ENCODE data around the gene MEF2C. TPM values are rescaled to one million over a fixed set of nuclear protein-coding genes. Genes with fewer than 3 reads are reported as not detected.
"Not testable (repeated sequence)": the region's sequence is repeated elsewhere in the genome, so short reads cannot be mapped to it uniquely, and the experiment has no call there.

The MEF2C gene
- total RNA-seq, 1 donor from 2014 or later, result 0.44 TPM

GRCh38 chr5:88816195-88816594 is 66.8 kb downstream of the MEF2C start:
- intact Hi-C loops (cut with micrococcal nuclease), result no loop called here
- Mint-ChIP-seq H3K4me1 (ENCODE audit: low read depth) (no peaks in the 10 kb centered on the region), H3K9me3 (no peaks in the 10 kb centered on the region), H3K27ac (no peak overlapping the region), H3K4me3 (no peak overlapping the region), H3K27me3 (ENCODE audit: insufficient read depth) (peaks cover 5% of the 10 kb centered on the region), H3K36me3 (ENCODE audit: low read depth) (no peaks in the 10 kb centered on the region)
- no peak for DNase-seq (ENCODE audit: low spot score)

GRCh38 chr5:88815050-88815789 is 67.8 kb downstream of the MEF2C start:
- H3K4me1 Mint-ChIP-seq (ENCODE audit: low read depth), result no peaks in the 10 kb centered on the region
- DNase-seq (ENCODE audit: low spot score), result no peak
- H3K27me3 Mint-ChIP-seq (ENCODE audit: insufficient read depth), result peaks cover 5% of the 10 kb centered on the region
- no peaks in the 10 kb centered on the region for H3K36me3 Mint-ChIP-seq (ENCODE audit: low read depth)
- no peak overlapping the region for H3K4me3 Mint-ChIP-seq
- intact Hi-C loops (cut with micrococcal nuclease), result no loop called here
- H3K27ac Mint-ChIP-seq, result no peak overlapping the region
- H3K9me3 Mint-ChIP-seq, result no peaks in the 10 kb centered on the region

GRCh38 chr5:88813805-88814575 is 69.0 kb downstream of the MEF2C start:
- Mint-ChIP-seq H3K9me3 (no peaks in the 10 kb centered on the region), H3K4me3 (no peak overlapping the region), H3K4me1 (ENCODE audit: low read depth) (no peaks in the 10 kb centered on the region), H3K36me3 (ENCODE audit: low read depth) (no peaks in the 10 kb centered on the region), H3K27me3 (ENCODE audit: insufficient read depth) (peaks cover 5% of the 10 kb centered on the region), H3K27ac (no peak overlapping the region)
- intact Hi-C loops (cut with micrococcal nuclease), result no loop called here
- DNase-seq (ENCODE audit: low spot score), result no peak

GRCh38 chr5:88813244-88813643 is 69.7 kb downstream of the MEF2C start:
- H3K4me3 Mint-ChIP-seq, result no peak overlapping the region
- H3K27me3 Mint-ChIP-seq (ENCODE audit: insufficient read depth), result peaks cover 2% of the 10 kb centered on the region
- no peaks in the 10 kb centered on the region for H3K9me3 Mint-ChIP-seq
- DNase-seq (ENCODE audit: low spot score), result no peak
- H3K4me1 Mint-ChIP-seq (ENCODE audit: low read depth), result no peaks in the 10 kb centered on the region
- intact Hi-C loops (cut with micrococcal nuclease), result no loop called here
- H3K36me3 Mint-ChIP-seq (ENCODE audit: low read depth), result no peaks in the 10 kb centered on the region
- H3K27ac Mint-ChIP-seq, result no peak overlapping the region

GRCh38 chr5:88808153-88808552 is 74.8 kb downstream of the MEF2C start:
- Mint-ChIP-seq H3K4me3 (no peak overlapping the region), H3K36me3 (ENCODE audit: low read depth) (no peaks in the 10 kb centered on the region), H3K27me3 (ENCODE audit: insufficient read depth) (peaks cover 2% of the 10 kb centered on the region), H3K4me1 (ENCODE audit: low read depth) (no peaks in the 10 kb centered on the region), H3K9me3 (no peaks in the 10 kb centered on the region), H3K27ac (no peak overlapping the region)
- no peak for DNase-seq (ENCODE audit: low spot score)
- intact Hi-C loops (cut with micrococcal nuclease), result no loop called here

GRCh38 chr5:88807327-88807726 is 75.7 kb downstream of the MEF2C start:
- Mint-ChIP-seq H3K4me1 (ENCODE audit: low read depth) (no peaks in the 10 kb centered on the region), H3K27ac (no peak overlapping the region), H3K36me3 (ENCODE audit: low read depth) (no peaks in the 10 kb centered on the region), H3K4me3 (no peak overlapping the region), H3K9me3 (no peaks in the 10 kb centered on the region), H3K27me3 (ENCODE audit: insufficient read depth) (peaks cover 2% of the 10 kb centered on the region)
- intact Hi-C loops (cut with micrococcal nuclease), result no loop called here
- no peak for DNase-seq (ENCODE audit: low spot score)

GRCh38 chr5:88806338-88806737 is 76.6 kb downstream of the MEF2C start:
- H3K4me1 Mint-ChIP-seq (ENCODE audit: low read depth), result no peaks in the 10 kb centered on the region
- H3K36me3 Mint-ChIP-seq (ENCODE audit: low read depth), result no peaks in the 10 kb centered on the region
- intact Hi-C loops (cut with micrococcal nuclease), result no loop called here
- H3K27me3 Mint-ChIP-seq (ENCODE audit: insufficient read depth), result peaks cover 2% of the 10 kb centered on the region
- no peak for DNase-seq (ENCODE audit: low spot score)
- no peak overlapping the region for H3K4me3 Mint-ChIP-seq
- H3K9me3 Mint-ChIP-seq, result no peaks in the 10 kb centered on the region
- H3K27ac Mint-ChIP-seq, result no peak overlapping the region

- H3K9me3 Mint-ChIP-seq, result no peaks in the 10 kb centered on the region
- intact Hi-C loops (cut with micrococcal nuclease), result no loop called here
- H3K27me3 Mint-ChIP-seq (ENCODE audit: insufficient read depth), result peaks cover 2% of the 10 kb centered on the region
- DNase-seq (ENCODE audit: low spot score), result no peak
- H3K27ac Mint-ChIP-seq, result no peak overlapping the region
- no peaks in the 10 kb centered on the region for H3K36me3 Mint-ChIP-seq (ENCODE audit: low read depth)
- no peak overlapping the region for H3K4me3 Mint-ChIP-seq
- no peaks in the 10 kb centered on the region for H3K4me1 Mint-ChIP-seq (ENCODE audit: low read depth)
These were observed 77.7 kb downstream of the MEF2C start for GRCh38 chr5:88805151-88805784.

GRCh38 chr5:88804444-88804843 is 78.5 kb downstream of the MEF2C start:
- DNase-seq (ENCODE audit: low spot score), result no peak
- H3K4me3 Mint-ChIP-seq, result no peak overlapping the region
- H3K4me1 Mint-ChIP-seq (ENCODE audit: low read depth), result no peaks in the 10 kb centered on the region
- intact Hi-C loops (cut with micrococcal nuclease), result no loop called here
- no peaks in the 10 kb centered on the region for H3K36me3 Mint-ChIP-seq (ENCODE audit: low read depth)
- peaks cover 2% of the 10 kb centered on the region for H3K27me3 Mint-ChIP-seq (ENCODE audit: insufficient read depth)
- no peaks in the 10 kb centered on the region for H3K9me3 Mint-ChIP-seq
- no peak overlapping the region for H3K27ac Mint-ChIP-seq

GRCh38 chr5:88803309-88803708 is 79.7 kb downstream of the MEF2C start:
- no peak for DNase-seq (ENCODE audit: low spot score)
- Mint-ChIP-seq H3K27ac (no peak overlapping the region), H3K27me3 (ENCODE audit: insufficient read depth) (peaks cover 2% of the 10 kb centered on the region), H3K9me3 (no peaks in the 10 kb centered on the region), H3K4me1 (ENCODE audit: low read depth) (no peaks in the 10 kb centered on the region), H3K4me3 (no peak overlapping the region), H3K36me3 (ENCODE audit: low read depth) (no peaks in the 10 kb centered on the region)
- intact Hi-C loops (cut with micrococcal nuclease), result no loop called here

- DNase-seq (ENCODE audit: low spot score), result no peak
- H3K9me3 Mint-ChIP-seq, result no peaks in the 10 kb centered on the region
- no peak overlapping the region for H3K4me3 Mint-ChIP-seq
- peaks cover 1% of the 10 kb centered on the region for H3K27me3 Mint-ChIP-seq (ENCODE audit: insufficient read depth)
- H3K36me3 Mint-ChIP-seq (ENCODE audit: low read depth), result no peaks in the 10 kb centered on the region
- H3K4me1 Mint-ChIP-seq (ENCODE audit: low read depth), result no peaks in the 10 kb centered on the region
- no peak overlapping the region for H3K27ac Mint-ChIP-seq
- intact Hi-C loops (cut with micrococcal nuclease), result no loop called here
These were observed 82.9 kb downstream of the MEF2C start for GRCh38 chr5:88799938-88800535.

GRCh38 chr5:88798933-88799332 is 84.1 kb downstream of the MEF2C start:
- H3K9me3 Mint-ChIP-seq; intact Hi-C loops (cut with micrococcal nuclease); H3K4me3 Mint-ChIP-seq; DNase-seq (ENCODE audit: low spot score); H3K36me3 Mint-ChIP-seq (ENCODE audit: low read depth); H3K4me1 Mint-ChIP-seq (ENCODE audit: low read depth); H3K27ac Mint-ChIP-seq; H3K27me3 Mint-ChIP-seq (ENCODE audit: insufficient read depth): not testable (repeated sequence)

GRCh38 chr5:88793797-88794196 is 89.2 kb downstream of the MEF2C start:
- not testable (repeated sequence) for H3K36me3 Mint-ChIP-seq (ENCODE audit: low read depth); H3K9me3 Mint-ChIP-seq

More at GRCh38 chr5:88793797-88794196, 89.2 kb downstream of the MEF2C start:
- H3K27me3 Mint-ChIP-seq (ENCODE audit: insufficient read depth); H3K4me1 Mint-ChIP-seq (ENCODE audit: low read depth); H3K27ac Mint-ChIP-seq; H3K4me3 Mint-ChIP-seq; intact Hi-C loops (cut with micrococcal nuclease); DNase-seq (ENCODE audit: low spot score): not testable (repeated sequence)
